ENCODE data around the gene HAT1. TPM values are rescaled to one million over a fixed set of nuclear protein-coding genes. Genes with fewer than 3 reads are reported as not detected.
"Not testable (repeated sequence)": the region's sequence is repeated elsewhere in the genome, so short reads cannot be mapped to it uniquely, and the experiment has no call there.

The HAT1 gene
- total RNA-seq, 4 donors from 2014 or later = 8.7 to 19.0 (median 12.3) TPM

DNA sequence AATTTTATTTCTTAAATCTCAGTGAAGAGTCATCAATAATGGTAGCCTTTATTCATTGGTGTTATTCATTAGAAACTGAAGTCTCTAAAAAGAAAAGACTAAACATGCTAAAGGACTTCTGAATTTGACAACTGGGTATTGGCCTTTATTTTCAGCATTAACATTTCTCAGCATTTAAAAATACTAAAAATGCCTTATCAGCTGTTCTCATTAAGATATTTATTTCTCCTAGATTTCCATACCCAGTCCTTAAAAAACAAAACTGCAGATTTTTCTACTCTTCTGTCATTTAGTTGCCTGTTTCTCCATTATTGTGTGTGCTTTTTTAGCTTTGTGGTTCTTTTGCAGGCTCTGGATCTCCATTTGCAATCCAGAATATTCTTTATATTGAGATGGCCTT is 46.2 kb downstream of the HAT1 start:
- TF ChIP-seq CTCF (IDR thresholded peaks at IDR 0.05) = no peak
- TF ChIP-seq POLR2A (IDR thresholded peaks at IDR 0.05) = no peak
- Histone ChIP-seq H3K4me3 (no peak overlapping the region), H3K9me3 (no peaks in the 10 kb centered on the region), H3K36me3 (peaks cover 0 to 20% (median 0%) of the 10 kb centered on the region in 3 donors), H3K4me1 (no peaks in the 10 kb centered on the region), H3K27ac (no peak overlapping the region), H3K27me3 (no peaks in the 10 kb centered on the region)
- no peak for DNase-seq

DNA sequence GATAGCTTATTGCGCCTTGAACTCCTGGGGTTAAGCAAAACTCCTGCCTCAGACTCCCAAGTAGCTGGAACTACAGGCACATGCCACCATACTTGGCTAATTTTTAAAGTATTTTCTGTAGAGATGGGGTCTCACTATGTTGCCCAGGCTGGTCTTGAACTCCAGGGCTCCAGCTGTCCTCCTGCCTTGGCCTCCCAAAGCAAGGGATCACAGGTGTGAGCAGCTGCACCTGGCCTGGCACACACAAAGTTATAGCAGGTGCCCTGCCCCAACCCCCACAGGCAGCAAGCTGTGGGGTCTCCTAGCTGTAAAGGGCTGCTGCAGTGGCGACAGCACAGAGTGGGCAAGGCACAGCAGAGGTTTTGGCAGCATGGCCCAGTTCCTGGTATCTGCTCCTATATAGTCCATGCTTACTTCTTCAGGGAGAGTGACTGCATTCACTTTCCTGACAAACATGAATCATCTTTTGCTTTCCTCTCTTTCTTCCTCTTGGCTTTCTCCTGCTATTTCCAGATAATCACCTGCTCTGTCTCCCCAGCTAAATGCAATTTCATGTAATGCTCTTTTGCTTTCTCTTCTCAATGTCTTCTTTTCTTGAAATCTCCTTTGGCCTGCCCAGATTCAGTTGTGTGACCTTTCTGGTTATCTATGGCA is 50.2 kb downstream of the HAT1 start:
- no peak for DNase-seq
- H3K4me1 ChIP-seq = no peaks in the 10 kb centered on the region
- no peak overlapping the region for H3K4me3 ChIP-seq
- no peak overlapping the region for H3K27ac ChIP-seq
- H3K27me3 ChIP-seq = no peaks in the 10 kb centered on the region
- TF ChIP-seq POLR2A (IDR thresholded peaks at IDR 0.05) = no peak
- no peak for TF ChIP-seq CTCF (IDR thresholded peaks at IDR 0.05)
- H3K36me3 ChIP-seq = peaks cover 0 to 13% (median 0%) of the 10 kb centered on the region in 3 donors
- no peaks in the 10 kb centered on the region for H3K9me3 ChIP-seq

DNA sequence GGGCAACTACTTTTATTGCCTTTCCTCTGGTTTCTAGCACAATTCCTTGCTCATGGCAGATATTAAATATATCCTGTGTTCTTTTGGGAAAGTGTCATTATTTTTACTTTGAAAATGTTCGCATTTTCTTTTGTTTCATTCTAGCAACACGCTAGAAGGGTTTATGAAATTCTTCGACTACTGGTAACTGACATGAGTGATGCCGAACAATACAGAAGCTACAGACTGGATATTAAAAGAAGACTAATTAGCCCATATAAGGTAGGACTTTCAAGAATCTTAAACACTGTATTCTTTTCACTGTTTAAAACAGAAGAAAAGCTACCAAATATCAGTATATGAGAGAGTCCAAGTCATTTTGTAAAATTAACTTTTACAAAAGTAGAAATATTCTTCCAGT is 56.8 kb downstream of the HAT1 start:
- TF ChIP-seq POLR2A (IDR thresholded peaks at IDR 0.05) (no peak), CTCF (IDR thresholded peaks at IDR 0.05) (no peak)
- Histone ChIP-seq H3K36me3 (peaks cover 0 to 33% (median 0%) of the 10 kb centered on the region in 3 donors), H3K9me3 (no peaks in the 10 kb centered on the region), H3K27ac (no peak overlapping the region), H3K4me1 (no peaks in the 10 kb centered on the region), H3K27me3 (no peaks in the 10 kb centered on the region), H3K4me3 (no peak overlapping the region)
- DNase-seq = no peak

DNA sequence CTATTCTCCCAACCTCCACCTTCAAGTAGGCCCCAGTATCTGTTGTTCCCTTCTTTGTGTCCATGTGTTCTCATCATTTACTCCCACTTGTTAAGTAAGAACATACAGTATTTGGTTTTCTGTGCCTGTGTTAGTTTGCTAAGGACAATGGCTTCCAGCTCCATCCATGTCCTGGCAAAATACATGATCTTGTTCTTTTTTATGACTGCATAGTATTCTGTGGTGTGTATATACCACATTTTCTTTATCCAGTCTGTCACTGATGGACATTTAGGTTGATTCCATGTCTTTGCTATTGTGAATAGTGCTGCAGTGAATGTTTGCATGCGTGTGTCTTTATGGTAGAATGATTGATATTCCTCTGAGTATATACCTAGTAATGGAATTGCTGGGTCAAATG is 61.7 kb downstream of the HAT1 start:
- not testable (repeated sequence) for H3K4me1 ChIP-seq, H3K27me3 ChIP-seq, H3K9me3 ChIP-seq, H3K4me3 ChIP-seq, DNase-seq, H3K27ac ChIP-seq
- H3K36me3 ChIP-seq = peaks cover 0 to 22% (median 0%) of the 10 kb centered on the region in 3 donors

- Histone ChIP-seq H3K36me3 (peaks cover 0 to 11% (median 0%) of the 10 kb centered on the region in 3 donors), H3K4me3 (no peak overlapping the region), H3K9me3 (no peaks in the 10 kb centered on the region), H3K27ac (no peak overlapping the region), H3K4me1 (no peaks in the 10 kb centered on the region), H3K27me3 (no peaks in the 10 kb centered on the region)
- no peak for DNase-seq
- TF ChIP-seq POLR2A (IDR thresholded peaks at IDR 0.05) (no peak), CTCF (IDR thresholded peaks at IDR 0.05) (no peak)
Measured at GRCh38 chr2:171985076-171985475, 62.8 kb downstream of the HAT1 start.

DNA sequence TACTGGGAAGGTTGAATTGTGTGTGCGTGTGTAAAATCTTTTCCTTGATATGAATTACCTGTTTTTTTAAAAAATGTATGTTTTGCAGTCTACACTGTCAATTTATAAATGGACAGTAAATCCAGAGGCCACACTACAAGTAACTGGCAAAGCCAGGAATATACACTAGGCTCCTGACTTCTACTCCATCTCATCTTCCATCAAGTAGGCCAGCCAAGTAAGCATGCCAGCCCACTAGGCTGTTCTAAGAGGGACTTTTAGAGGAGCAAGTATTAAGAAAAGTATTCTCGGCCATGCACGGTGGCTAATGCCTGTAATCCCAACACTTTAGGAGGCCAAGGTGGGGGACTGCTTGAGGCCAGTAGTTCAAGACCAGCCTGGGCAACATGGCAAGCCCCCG is 64.5 kb downstream of the HAT1 start:
- H3K27ac ChIP-seq = no peak overlapping the region
- no peak overlapping the region for H3K4me3 ChIP-seq
- DNase-seq = no peak
- H3K9me3 ChIP-seq = no peaks in the 10 kb centered on the region
- H3K4me1 ChIP-seq = no peaks in the 10 kb centered on the region
- TF ChIP-seq CTCF (IDR thresholded peaks at IDR 0.05) = no peak
- no peak for TF ChIP-seq POLR2A (IDR thresholded peaks at IDR 0.05)
- H3K36me3 ChIP-seq = peaks cover 0 to 4% (median 0%) of the 10 kb centered on the region in 3 donors
- H3K27me3 ChIP-seq = no peaks in the 10 kb centered on the region

Measured in Peyer's patch (tissue), 4 donors.